WI38 (cell line): ENCODE data around the gene CAMK4.

Source experiments
- H3K4me3 ChIP-seq: 2 replicates; pipeline ENCODE4 v1.5.1; 2011; ENCODE audit warnings: low read depth, mild to moderate bottlenecking, control low read depth, low read length
- CTCF ChIP-seq: IDR thresholded peaks from 2 replicates; pipeline ENCODE4 v1.5.1; 2012; ENCODE audit warnings: low read depth, mild to moderate bottlenecking, control low read depth, low read length

The CAMK4 gene

GRCh38 chr5:111387361-111387760, 163.2 kb downstream of the CAMK4 start:
- TF ChIP-seq CTCF: no peak
- H3K4me3 ChIP-seq: no peak overlapping the region

GRCh38 chr5:111389390-111390082, 165.4 kb downstream of the CAMK4 start:
- TF ChIP-seq CTCF: no peak
- no peak overlapping the region for H3K4me3 ChIP-seq

DNA sequence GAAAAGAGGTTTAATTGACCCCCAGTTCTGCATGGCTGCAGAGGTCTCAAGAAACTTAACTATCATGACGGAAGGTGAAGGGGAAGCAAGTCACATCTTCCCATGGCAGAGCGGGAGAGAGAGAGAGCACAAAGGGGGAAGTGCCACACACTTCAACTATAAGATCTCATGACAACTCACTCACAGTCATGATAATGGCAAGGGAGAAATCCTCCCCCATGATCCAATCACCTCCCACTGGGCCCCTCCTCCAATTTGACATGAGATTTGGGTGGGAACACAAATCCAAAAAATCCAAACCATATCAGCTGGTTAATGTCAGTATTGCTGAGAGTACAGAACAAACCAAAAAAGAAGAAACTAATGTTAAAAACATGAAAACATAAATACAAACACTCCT, 168.0 kb downstream of the CAMK4 start:
- H3K4me3 ChIP-seq: no peak overlapping the region
- TF ChIP-seq CTCF: no peak

DNA sequence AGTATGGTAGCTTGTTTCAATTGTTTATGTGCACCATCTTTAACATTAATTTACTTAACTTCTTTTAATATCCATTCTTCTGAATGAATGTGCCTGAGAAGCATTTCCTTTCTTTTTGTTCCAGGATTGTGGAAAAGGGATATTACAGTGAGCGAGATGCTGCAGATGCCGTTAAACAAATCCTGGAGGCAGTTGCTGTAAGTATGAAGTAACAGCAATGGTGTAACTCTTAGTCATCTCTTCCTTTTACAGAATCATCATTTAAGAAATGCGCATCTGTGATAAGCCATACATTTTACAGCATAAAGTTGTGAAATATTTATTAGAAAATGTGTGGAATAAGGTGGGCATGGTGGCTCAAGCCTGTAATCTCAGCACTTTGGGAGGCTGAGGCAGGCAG, 170.4 kb downstream of the CAMK4 start:
- no peak overlapping the region for H3K4me3 ChIP-seq
- TF ChIP-seq CTCF: no peak

GRCh38 chr5:111398013-111398412, 173.8 kb downstream of the CAMK4 start:
- H3K4me3 ChIP-seq: no peak overlapping the region
- TF ChIP-seq CTCF: no peak

DNA sequence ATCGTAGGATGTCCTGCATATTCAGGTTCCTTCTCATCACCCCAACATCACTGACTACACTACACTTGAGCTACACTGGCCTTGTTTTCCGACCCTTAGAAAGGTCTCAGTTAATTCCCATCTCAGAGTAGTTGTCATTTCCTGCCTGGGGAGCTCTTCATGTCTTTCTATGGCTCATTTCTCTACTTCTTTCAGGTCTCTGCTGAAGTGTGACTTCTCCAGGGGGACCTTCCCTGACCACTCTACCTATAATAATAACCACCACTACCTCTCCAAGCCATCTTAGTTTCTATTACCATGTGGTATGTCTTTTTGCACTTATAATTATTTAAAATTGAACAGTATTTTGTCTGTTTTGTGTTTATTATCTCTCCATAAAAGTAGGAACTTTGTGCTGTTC, 174.9 kb downstream of the CAMK4 start:
- no peak for TF ChIP-seq CTCF

GRCh38 chr5:111401906-111402305, 177.7 kb downstream of the CAMK4 start:
- H3K4me3 ChIP-seq: no peak overlapping the region

More for the DNA sequence above, 174.9 kb downstream of the CAMK4 start:
- no peak overlapping the region for H3K4me3 ChIP-seq

More at GRCh38 chr5:111401906-111402305, 177.7 kb downstream of the CAMK4 start:
- no peak for TF ChIP-seq CTCF
